WTC11 (cell line): Measurements from ENCODE around the gene KDELR3.

Source experiments
- CTCF ChIP-seq: fragments of 200-600 bp; IDR thresholded peaks from 2 replicates; pipeline ENCODE4 v1.8.0; 2022; ENCODE audit warnings: antibody characterized with exemption
- E2F4 ChIP-seq: sonication (generic); formaldehyde crosslinking; IDR thresholded peaks from 2 replicates; pipeline ENCODE4 v1.8.1; 2022; ENCODE audit warnings: low read depth, mild to moderate bottlenecking, moderate library complexity, missing genetic modification reagents, borderline replicate concordance
- FOXP4 ChIP-seq: sonication (generic); formaldehyde crosslinking; IDR thresholded peaks from 2 replicates; pipeline ENCODE4 v1.8.0; 2022; ENCODE audit warnings: mild to moderate bottlenecking, missing genetic modification reagents
- MAX ChIP-seq: sonication (generic); formaldehyde crosslinking; IDR thresholded peaks from 2 replicates; pipeline ENCODE4 v1.8.0; 2022; ENCODE audit warnings: mild to moderate bottlenecking, missing genetic modification reagents
- ZBTB21 ChIP-seq: sonication (generic); formaldehyde crosslinking; IDR thresholded peaks from 2 replicates; pipeline ENCODE4 v1.8.1; 2023; ENCODE audit warnings: mild to moderate bottlenecking, missing genetic modification reagents, borderline replicate concordance
- ZBTB43 ChIP-seq: sonication (generic); formaldehyde crosslinking; IDR thresholded peaks from 2 replicates; pipeline ENCODE4 v1.8.1; 2023; ENCODE audit warnings: mild to moderate bottlenecking, missing genetic modification reagents
- ZNF121 ChIP-seq: sonication (generic); formaldehyde crosslinking; IDR thresholded peaks from 2 replicates; pipeline ENCODE4 v1.8.0; 2023; ENCODE audit warnings: missing genetic modification reagents

GRCh38 chr22:38419121-38419857 lies 48.6 kb upstream of the KDELR3 start:
- no peak for TF ChIP-seq MAX
- TF ChIP-seq ZNF121 (CRISPR knock-in tag), result no peak
- no peak for TF ChIP-seq ZBTB21 (CRISPR knock-in tag)
- no peak for TF ChIP-seq ZBTB43
- TF ChIP-seq CTCF, result no peak
- TF ChIP-seq FOXP4 (CRISPR knock-in tag), result no peak
- TF ChIP-seq E2F4, result no peak
